AG08396 (cell line): ENCODE results near the gene TRAPPC2L.

Experiments
- DNase-seq: peaks from one replicate; pipeline ENCODE4 v3.0.0; 2012; ENCODE audit warnings: low spot score, mixed read lengths

Gene TRAPPC2L

GRCh38 chr16:88861359-88861758 is 4.4 kb downstream of the TRAPPC2L start:
- no peak for DNase-seq

- DNase-seq: no peak
These were observed 6.0 kb downstream of the TRAPPC2L start for GRCh38 chr16:88862968-88863367.

- no peak for DNase-seq
These were observed 6.5 kb downstream of the TRAPPC2L start for GRCh38 chr16:88863426-88863825.

GRCh38 chr16:88864099-88864498 is 7.2 kb downstream of the TRAPPC2L start:
- DNase-seq: no peak

GRCh38 chr16:88864521-88864920 is 7.6 kb downstream of the TRAPPC2L start:
- no peak for DNase-seq

GRCh38 chr16:88865310-88865709 is 8.4 kb downstream of the TRAPPC2L start:
- no peak for DNase-seq

GRCh38 chr16:88865742-88866141 is 8.8 kb downstream of the TRAPPC2L start:
- no peak for DNase-seq

- DNase-seq: no peak
These were observed 9.4 kb downstream of the TRAPPC2L start, which contains the start of gene PABPN1L for GRCh38 chr16:88866151-88866920. Gene PABPN1L, minus strand, starts transcription at chr16:88866660. Its CDS starts 54 bp downstream, at chr16:88866606.

GRCh38 chr16:88867581-88868246 is 10.8 kb downstream of the TRAPPC2L start:
- DNase-seq: no peak

GRCh38 chr16:88868974-88869672 is 12.2 kb downstream of the TRAPPC2L start:
- DNase-seq: no peak

GRCh38 chr16:88869673-88869980 is 12.7 kb downstream of the TRAPPC2L start:
- peak; percentile 87 for DNase-seq

GRCh38 chr16:88870608-88871348 is 13.9 kb downstream of the TRAPPC2L start:
- DNase-seq: no peak

- DNase-seq: no peak
These were observed 14.4 kb downstream of the TRAPPC2L start for GRCh38 chr16:88871349-88871702.

GRCh38 chr16:88871730-88872416 is 14.9 kb downstream of the TRAPPC2L start:
- no peak for DNase-seq

- no peak for DNase-seq
These were observed 15.9 kb downstream of the TRAPPC2L start for GRCh38 chr16:88872650-88873331.

- DNase-seq: no peak
These were observed 18.1 kb downstream of the TRAPPC2L start for GRCh38 chr16:88874938-88875599.

GRCh38 chr16:88875703-88876234 is 18.8 kb downstream of the TRAPPC2L start:
- DNase-seq: no peak

GRCh38 chr16:88876942-88877526 is 20.1 kb downstream of the TRAPPC2L start:
- DNase-seq: no peak

GRCh38 chr16:88877564-88878289 is 20.8 kb downstream of the TRAPPC2L start:
- DNase-seq: no peak
